GM21423 (cell line): ENCODE results near the gene ANKS1A.
"Not testable (repeated sequence)": the region's sequence is repeated elsewhere in the genome, so short reads cannot be mapped to it uniquely, and the experiment has no call there.

Experiments
- ATAC-seq: cut with Tn5 transposase; IDR thresholded peaks from one replicate; pipeline ENCODE4 v1.9.1; 2021; ENCODE audit warnings: mild to moderate bottlenecking, moderate library complexity; ENCODE audit not compliant: unreplicated experiment

The ANKS1A gene

GRCh38 chr6:34985236-34985635 lies 96.2 kb downstream of the ANKS1A start:
- ATAC-seq: no peak

GRCh38 chr6:34986845-34987246 lies 97.8 kb downstream of the ANKS1A start:
- no peak for ATAC-seq

GRCh38 chr6:34987506-34987905 lies 98.5 kb downstream of the ANKS1A start:
- ATAC-seq: no peak

GRCh38 chr6:34990971-34991560 lies 102.0 kb downstream of the ANKS1A start:
- no peak for ATAC-seq

GRCh38 chr6:34992376-34992775 lies 103.3 kb downstream of the ANKS1A start:
- ATAC-seq: no peak

- ATAC-seq: no peak
Observed at GRCh38 chr6:34993213-34993612, 104.2 kb downstream of the ANKS1A start.

- ATAC-seq: no peak
Observed at GRCh38 chr6:34994693-34995092, 105.6 kb downstream of the ANKS1A start.

- not testable (repeated sequence) for ATAC-seq
Observed at GRCh38 chr6:34998417-34998816, 109.4 kb downstream of the ANKS1A start.

- not testable (repeated sequence) for ATAC-seq
Observed at GRCh38 chr6:34999153-34999552, 110.1 kb downstream of the ANKS1A start.

- ATAC-seq: not testable (repeated sequence)
Observed at GRCh38 chr6:34999962-35000361, 110.9 kb downstream of the ANKS1A start.

- not testable (repeated sequence) for ATAC-seq
Observed at GRCh38 chr6:35001349-35001748, 112.3 kb downstream of the ANKS1A start.

GRCh38 chr6:35003886-35004530 lies 115.0 kb downstream of the ANKS1A start:
- not testable (repeated sequence) for ATAC-seq

- no peak for ATAC-seq
Observed at GRCh38 chr6:35007016-35007415, 118.0 kb downstream of the ANKS1A start.

GRCh38 chr6:35008858-35009257 lies 119.8 kb downstream of the ANKS1A start:
- ATAC-seq: no peak

- no peak for ATAC-seq
Observed at GRCh38 chr6:35011096-35012041, 122.3 kb downstream of the ANKS1A start.

GRCh38 chr6:35013701-35014100 lies 124.6 kb downstream of the ANKS1A start:
- no peak for ATAC-seq

- no peak for ATAC-seq
Observed at GRCh38 chr6:35014341-35014740, 125.3 kb downstream of the ANKS1A start.

GRCh38 chr6:35014786-35015185 lies 125.7 kb downstream of the ANKS1A start:
- ATAC-seq: no peak

- ATAC-seq: no peak
Observed at GRCh38 chr6:35015476-35015875, 126.4 kb downstream of the ANKS1A start.

GRCh38 chr6:35015996-35016395 lies 126.9 kb downstream of the ANKS1A start:
- ATAC-seq: no peak

- no peak for ATAC-seq
Observed at GRCh38 chr6:35016502-35017321, 127.7 kb downstream of the ANKS1A start.
